H9 (cell line): ENCODE results near the gene TSPAN9. TPM values are rescaled to one million over a fixed set of nuclear protein-coding genes. Genes with fewer than 3 reads are reported as not detected.

ENCODE experiments used
- DNase-seq: peaks from one replicate; pipeline ENCODE4 v3.0.0-alpha.2; 2017
- H2AFZ ChIP-seq: one replicate; pipeline ENCODE4 v1.6.1; 2013; ENCODE audit warnings: mild to moderate bottlenecking, low read length, control low read depth, moderate library complexity
- H2AK5ac ChIP-seq: 2 replicates; pipeline ENCODE4 v1.6.1; 2013; ENCODE audit warnings: low read length, control low read depth, mixed read lengths; ENCODE audit not compliant: insufficient read length
- H2BK120ac ChIP-seq: one replicate; pipeline ENCODE4 v1.6.1; 2013; ENCODE audit warnings: low read depth, mild to moderate bottlenecking, low read length, control low read depth, inconsistent platforms; ENCODE audit not compliant: poor library complexity, severe bottlenecking
- H2BK12ac ChIP-seq: 2 replicates; pipeline ENCODE4 v1.6.1; 2013; ENCODE audit warnings: low read length, control low read depth, mixed read lengths, low read depth; ENCODE audit not compliant: insufficient read length
- H2BK15ac ChIP-seq: 2 replicates; pipeline ENCODE4 v1.6.1; 2013; ENCODE audit warnings: low read depth, low read length, control low read depth
- H2BK20ac ChIP-seq: one replicate; pipeline ENCODE4 v1.6.1; 2013; ENCODE audit warnings: low read depth, mild to moderate bottlenecking, low read length, control low read depth, inconsistent platforms; ENCODE audit not compliant: poor library complexity, severe bottlenecking
- H2BK5ac ChIP-seq: 2 replicates; pipeline ENCODE4 v1.6.1; 2013; ENCODE audit warnings: low read length, control low read depth, mixed read lengths; ENCODE audit not compliant: insufficient read length
- H3K14ac ChIP-seq: 2 replicates; pipeline ENCODE4 v1.6.1; 2013; ENCODE audit warnings: low read length, control low read depth; ENCODE audit not compliant: insufficient read depth
- H3K18ac ChIP-seq: 2 replicates; pipeline ENCODE4 v1.6.1; 2013; ENCODE audit warnings: low read depth, mild to moderate bottlenecking, mixed read lengths, low read length, control low read depth; ENCODE audit not compliant: insufficient read length
- H3K23ac ChIP-seq: 2 replicates; pipeline ENCODE4 v1.6.1; 2013; ENCODE audit warnings: low read length, control low read depth, mixed read lengths, low read depth; ENCODE audit not compliant: insufficient read length
- H3K23me2 ChIP-seq: 2 replicates; pipeline ENCODE4 v1.6.1; 2013; ENCODE audit warnings: low read depth, mild to moderate bottlenecking, mixed read lengths, low read length, control low read depth; ENCODE audit not compliant: insufficient read length, poor library complexity, severe bottlenecking
- H3K27ac ChIP-seq: 2 replicates; pipeline ENCODE4 v1.5.1; 2013; ENCODE audit warnings: low read length, control low read depth, mixed read lengths, low read depth; ENCODE audit not compliant: insufficient read length
- H3K27me3 ChIP-seq: 2 replicates; pipeline ENCODE4 v1.6.1; 2013; ENCODE audit warnings: low read length, control low read depth, inconsistent platforms; ENCODE audit not compliant: insufficient read depth
- H3K4ac ChIP-seq: 2 replicates; pipeline ENCODE4 v1.6.1; 2013; ENCODE audit warnings: low read depth, mild to moderate bottlenecking, control low read depth, inconsistent platforms, low read length, moderate library complexity
- H3K4me1 ChIP-seq: 2 replicates; pipeline ENCODE4 v1.6.1; 2013; ENCODE audit warnings: low read length, control low read depth, inconsistent platforms; ENCODE audit not compliant: insufficient read depth
- H3K4me2 ChIP-seq: 2 replicates; pipeline ENCODE4 v1.6.1; 2013; ENCODE audit warnings: low read length, control low read depth, mixed read lengths; ENCODE audit not compliant: insufficient read length, insufficient read depth
- H3K56ac ChIP-seq: 2 replicates; pipeline ENCODE4 v1.6.1; 2013; ENCODE audit warnings: low read depth, mild to moderate bottlenecking, mixed read lengths, low read length, control low read depth; ENCODE audit not compliant: insufficient read length
- H3K79me1 ChIP-seq: 2 replicates; pipeline ENCODE4 v1.6.1; 2013; ENCODE audit warnings: low read depth, mild to moderate bottlenecking, moderate library complexity, low read length, control low read depth, inconsistent platforms; ENCODE audit not compliant: insufficient read depth, poor library complexity, severe bottlenecking
- H3K79me2 ChIP-seq: 2 replicates; pipeline ENCODE4 v1.6.1; 2013; ENCODE audit warnings: low read length, control low read depth, inconsistent platforms; ENCODE audit not compliant: insufficient read depth
- H3K9ac ChIP-seq: 2 replicates; pipeline ENCODE4 v1.6.1; 2013; ENCODE audit warnings: low read length, control low read depth, mixed read lengths; ENCODE audit not compliant: insufficient read length; ENCODE audit errors: extremely low read depth
- H3K9me3 ChIP-seq: one replicate; pipeline ENCODE4 v1.6.1; 2013; ENCODE audit warnings: low read depth, low read length, inconsistent platforms; ENCODE audit not compliant: control insufficient read depth
- H3T11ph ChIP-seq: one replicate; pipeline ENCODE4 v1.6.1; 2013; ENCODE audit warnings: mild to moderate bottlenecking, low read length, control low read depth, inconsistent platforms
- H4K20me1 ChIP-seq: one replicate; pipeline ENCODE4 v1.6.1; 2013; ENCODE audit not compliant: control insufficient read depth, insufficient read length, insufficient read depth
- H4K5ac ChIP-seq: 2 replicates; pipeline ENCODE4 v1.6.1; 2013; ENCODE audit warnings: low read depth, mild to moderate bottlenecking, mixed read lengths, low read length, control low read depth; ENCODE audit not compliant: insufficient read length
- H4K8ac ChIP-seq: replicated peaks from 2 replicates; pipeline ENCODE4 v1.6.1; 2013; ENCODE audit warnings: low read length, control low read depth, mixed read lengths, low read depth; ENCODE audit not compliant: insufficient read length
- H4K91ac ChIP-seq: 2 replicates; pipeline ENCODE4 v1.6.1; 2013; ENCODE audit warnings: low read depth, mild to moderate bottlenecking, moderate library complexity, mixed read lengths, low read length, control low read depth; ENCODE audit not compliant: insufficient read length
- H3K27ac Mint-ChIP-seq, 3 experiments: 2 replicates in 2 of 3; 3 replicates in 1 of 3; pipeline ENCODE4 v1.8.0; 2020 to 2021; ENCODE audit warnings: mixed read lengths in 3 of 3, mild to moderate bottlenecking in 1 of 3, moderate library complexity in 1 of 3
- H3K27me3 Mint-ChIP-seq: 2 replicates; pipeline ENCODE4 v1.8.0; 2021; ENCODE audit warnings: low read depth, mild to moderate bottlenecking, moderate library complexity, mixed read lengths
- H3K36me3 Mint-ChIP-seq, 3 experiments: 2 replicates in 2 of 3; 3 replicates in 1 of 3; pipeline ENCODE4 v1.8.0; 2020 to 2021; ENCODE audit warnings: low read depth in 3 of 3, mixed read lengths in 3 of 3; ENCODE audit not compliant: insufficient read depth in 1 of 3
- H3K4me1 Mint-ChIP-seq, 2 experiments: 2 replicates each; pipeline ENCODE4 v1.8.0; 2020; ENCODE audit warnings: mixed read lengths in 2 of 2
- H3K4me3 Mint-ChIP-seq, 2 experiments: 2 replicates in 1 of 2; 3 replicates in 1 of 2; pipeline ENCODE4 v1.8.0; 2020 to 2021; ENCODE audit warnings: mild to moderate bottlenecking in 2 of 2, mixed read lengths in 2 of 2, moderate library complexity in 1 of 2
- H3K9me3 Mint-ChIP-seq, 2 experiments: 2 replicates in 1 of 2; 3 replicates in 1 of 2; pipeline ENCODE4 v1.8.0; 2020; ENCODE audit warnings: mild to moderate bottlenecking in 2 of 2, mixed read lengths in 2 of 2, moderate library complexity in 1 of 2
- CTCF ChIP-seq: fragments of 200-600 bp; sonication (generic); conservative IDR thresholded peaks from 3 replicates; pipeline ENCODE4 v1.8.0; 2021; ENCODE audit warnings: antibody characterized with exemption, mild to moderate bottlenecking
- WGBS: extraction: QIAGEN DNeasy Blood & Tissue Kit; methylation state at CpG from one replicate; pipeline ENCODE4 v1.1.7; 2013; ENCODE audit warnings: missing lambda C conversion rate, low lambda C conversion rate, mixed read lengths; ENCODE audit not compliant: insufficient read length; ENCODE audit errors: extremely low coverage; 5-methylcytosine and 5-hydroxymethylcytosine counted together
- total RNA-seq: library from RNA; stranded (reverse); gene quantifications from 2 replicates; pipeline ENCODE4 v1.2.1, GENCODE V29; 2021

The TSPAN9 gene
- total RNA-seq, 1 experiment from 2014 or later: 19.0 TPM

GRCh38 chr12:3280967-3281366 is 203.8 kb downstream of the TSPAN9 start:
- 0 out of 7 replicates have a peak overlapping the region, but pooled peaks of 1 of the 3 experiments have one; percentile 14 for H3K27ac Mint-ChIP-seq
- no peak overlapping the region for H3T11ph ChIP-seq
- DNase-seq: no peak

More at GRCh38 chr12:3280967-3281366, 203.8 kb downstream of the TSPAN9 start:
- Histone ChIP-seq H3K27ac (no peak overlapping the region), H3K23me2 (no peaks in the 10 kb centered on the region), H3K4me1 (no peaks in the 10 kb centered on the region), H3K27me3 (no peaks in the 10 kb centered on the region), H4K91ac (no peak overlapping the region), H3K79me2 (no peaks in the 10 kb centered on the region), H3K79me1 (no peaks in the 10 kb centered on the region), H3K9me3 (no peaks in the 10 kb centered on the region), H3K4ac (no peak overlapping the region), H3K4me2 (no peak overlapping the region), H2AK5ac (no peak overlapping the region), H2BK15ac (no peak overlapping the region), H2BK120ac (no peak overlapping the region), H3K23ac (no peak overlapping the region), H2BK12ac (no peak overlapping the region), H3K18ac (no peak overlapping the region), H3K14ac (no peak overlapping the region; the same call in 1 of the 2 replicates), H2BK20ac (no peak overlapping the region), H3K56ac (no peak overlapping the region), H4K20me1 (no peaks in the 10 kb centered on the region), H2BK5ac (no peak overlapping the region), H4K5ac (no peak overlapping the region), H3K9ac (no peak overlapping the region), H4K8ac (no peak overlapping the region), H2AFZ (no peak overlapping the region)
- TF ChIP-seq CTCF: no peak
- Mint-ChIP-seq H3K4me1 (peaks cover 15 to 37% of the 10 kb centered on the region in 2 experiments), H3K9me3 (no peaks in the 10 kb centered on the region), H3K4me3 (no peak overlapping the region), H3K36me3 (no peaks in the 10 kb centered on the region), H3K27me3 (no peaks in the 10 kb centered on the region)
- WGBS: no CpG with 5 or more reads among the region's 14 CpGs
